ENCODE data around the gene ADAMTS15. TPM values are rescaled to one million over a fixed set of nuclear protein-coding genes. Genes with fewer than 3 reads are reported as not detected.

ADAMTS15 gene
- total RNA-seq, 4 donors from 2014 or later: 6.6 to 11.4 (median 10.3) TPM

- DNase-seq (ENCODE audit: extremely low spot score): no peak
- 59% methylated on average over 6 of the region's 6 CpGs for WGBS
- H3K36me3 ChIP-seq: peaks cover 0 to 30% (median 19%) of the 10 kb centered on the region in 4 donors
Measured at GRCh38 chr11:130477586-130478203, 29.2 kb downstream of the ADAMTS15 start.

GRCh38 chr11:130478204-130478701, 29.8 kb downstream of the ADAMTS15 start:
- 15% methylated on average over 8 of the region's 10 CpGs for WGBS
- Histone ChIP-seq H3K9me3 (no peaks in the 10 kb centered on the region), H3K27me3 (no peaks in the 10 kb centered on the region), H3K27ac (replicated peaks in 1 of 4) (peak overlapping the region; percentile 71 to 81 (median 76)), H3K36me3 (peaks cover 0 to 25% (median 13%) of the 10 kb centered on the region in 4 donors), H3K4me1 (peaks cover 38 to 60% (median 43%) of the 10 kb centered on the region in 4 donors), H3K4me3 (peak overlapping the region in 1 of 4 donors; percentile 20)
- TF ChIP-seq POLR2AphosphoS5 (IDR thresholded peaks at IDR 0.05) (peak in 1 of 2 donors; percentile 77), POLR2A (IDR thresholded peaks at IDR 0.05; ENCODE audit: low read depth) (no peak), EP300 (IDR thresholded peaks at IDR 0.05) (no peak)
- DNase-seq (ENCODE audit: extremely low spot score): peak; percentile 95
- intact Hi-C loops (cut with DNase I): no loop called here

More at GRCh38 chr11:130477586-130478203, 29.2 kb downstream of the ADAMTS15 start:
- Histone ChIP-seq H3K4me1 (peaks cover 38 to 60% (median 43%) of the 10 kb centered on the region in 4 donors), H3K4me3 (peak overlapping the region in 1 of 4 donors; percentile 20), H3K27ac (replicated peaks in 1 of 4) (peak overlapping the region; percentile 71 to 81 (median 76)), H3K9me3 (no peaks in the 10 kb centered on the region), H3K27me3 (no peaks in the 10 kb centered on the region)
- intact Hi-C loops (cut with DNase I): no loop called here
- TF ChIP-seq POLR2AphosphoS5 (IDR thresholded peaks at IDR 0.05) (no peak), POLR2A (IDR thresholded peaks at IDR 0.05; ENCODE audit: low read depth) (no peak), EP300 (IDR thresholded peaks at IDR 0.05) (no peak)

- Histone ChIP-seq H3K36me3 (peaks cover 0 to 18% (median 7%) of the 10 kb centered on the region in 4 donors), H3K4me1 (peaks cover 38 to 60% (median 43%) of the 10 kb centered on the region in 4 donors), H3K27ac (replicated peaks in 1 of 4) (peak overlapping the region; percentile 71 to 81 (median 76)), H3K4me3 (peak overlapping the region in 1 of 4 donors; percentile 20), H3K27me3 (no peaks in the 10 kb centered on the region), H3K9me3 (no peaks in the 10 kb centered on the region)
- no peak for TF ChIP-seq POLR2A (IDR thresholded peaks at IDR 0.05; ENCODE audit: low read depth)
- TF ChIP-seq POLR2AphosphoS5 (IDR thresholded peaks at IDR 0.05): no peak
- TF ChIP-seq CTCF (IDR thresholded peaks at IDR 0.05): no peak
- TF ChIP-seq EP300 (IDR thresholded peaks at IDR 0.05): no peak
- no peak for DNase-seq (ENCODE audit: extremely low spot score)
- 84% methylated on average over 4 of the region's 4 CpGs for WGBS
- intact Hi-C loops (cut with DNase I): no loop called here
Measured at GRCh38 chr11:130478881-130479280, 30.4 kb downstream of the ADAMTS15 start.

GRCh38 chr11:130480186-130480585, 31.7 kb downstream of the ADAMTS15 start:
- Histone ChIP-seq H3K36me3 (peaks cover 0 to 5% (median 0%) of the 10 kb centered on the region in 4 donors), H3K9me3 (no peaks in the 10 kb centered on the region), H3K4me1 (peaks cover 38 to 57% (median 43%) of the 10 kb centered on the region in 4 donors), H3K4me3 (no peak overlapping the region), H3K27me3 (no peaks in the 10 kb centered on the region), H3K27ac (replicated peaks in 1 of 4) (no peak overlapping the region)
- intact Hi-C loops (cut with DNase I): no loop called here
- no peak for DNase-seq (ENCODE audit: extremely low spot score)
- TF ChIP-seq POLR2A (IDR thresholded peaks at IDR 0.05; ENCODE audit: low read depth) (no peak), CTCF (IDR thresholded peaks at IDR 0.05) (no peak), POLR2AphosphoS5 (IDR thresholded peaks at IDR 0.05) (no peak), EP300 (IDR thresholded peaks at IDR 0.05) (no peak)
- 83% methylated on average over 5 of the region's 5 CpGs for WGBS

- intact Hi-C loops (cut with DNase I): no loop called here
- Histone ChIP-seq H3K9me3 (no peaks in the 10 kb centered on the region), H3K36me3 (no peaks in the 10 kb centered on the region), H3K27ac (replicated peaks in 1 of 4) (no peak overlapping the region), H3K4me1 (peaks cover 38 to 53% (median 41%) of the 10 kb centered on the region in 4 donors), H3K27me3 (no peaks in the 10 kb centered on the region), H3K4me3 (no peak overlapping the region)
- no peak for DNase-seq (ENCODE audit: extremely low spot score)
- TF ChIP-seq EP300 (IDR thresholded peaks at IDR 0.05) (no peak), POLR2A (IDR thresholded peaks at IDR 0.05; ENCODE audit: low read depth) (no peak), POLR2AphosphoS5 (IDR thresholded peaks at IDR 0.05) (no peak)
- 69% methylated on average over 5 of the region's 5 CpGs for WGBS
Measured at GRCh38 chr11:130480711-130481140, 32.3 kb downstream of the ADAMTS15 start.

- Histone ChIP-seq H3K36me3 (no peaks in the 10 kb centered on the region), H3K4me1 (peaks cover 15 to 30% (median 21%) of the 10 kb centered on the region in 4 donors), H3K27me3 (no peaks in the 10 kb centered on the region), H3K4me3 (no peak overlapping the region), H3K9me3 (no peaks in the 10 kb centered on the region), H3K27ac (replicated peaks in 1 of 4) (no peak overlapping the region)
- no peak for TF ChIP-seq POLR2AphosphoS5 (IDR thresholded peaks at IDR 0.05)
- TF ChIP-seq CTCF (IDR thresholded peaks at IDR 0.05): no peak
- no peak for TF ChIP-seq EP300 (IDR thresholded peaks at IDR 0.05)
- TF ChIP-seq POLR2A (IDR thresholded peaks at IDR 0.05; ENCODE audit: low read depth): no peak
- intact Hi-C loops (cut with DNase I): no loop called here
- no peak for DNase-seq (ENCODE audit: extremely low spot score)
- WGBS: 85% methylated on average over 5 of the region's 5 CpGs
Measured at GRCh38 chr11:130483124-130483523, 34.7 kb downstream of the ADAMTS15 start.
